Osteoblast (primary cell): ENCODE results near the gene FUS. TPM values are rescaled to one million over a fixed set of nuclear protein-coding genes. Genes with fewer than 3 reads are reported as not detected.

Source experiments
- DNase-seq: peaks from one replicate; pipeline ENCODE4 v3.0.0; 2011; ENCODE audit warnings: low spot score, mixed read lengths; ENCODE audit not compliant: insufficient read length; ENCODE audit errors: missing footprints
- H2AFZ ChIP-seq: 2 replicates; pipeline ENCODE4 v1.6.0; 2011; ENCODE audit warnings: mild to moderate bottlenecking, low read length
- H3K27ac ChIP-seq: 2 replicates; pipeline ENCODE4 v1.5.1; 2011; ENCODE audit warnings: mild to moderate bottlenecking, low read depth, low read length, moderate library complexity
- H3K27me3 ChIP-seq: 2 replicates; pipeline ENCODE4 v1.6.0; 2012; ENCODE audit warnings: mild to moderate bottlenecking, control low read depth, inconsistent platforms, low read length, moderate library complexity; ENCODE audit not compliant: insufficient read depth
- H3K36me3 ChIP-seq: 2 replicates; pipeline ENCODE4 v1.5.1; 2011; ENCODE audit warnings: mild to moderate bottlenecking, low read length, control low read depth, moderate library complexity; ENCODE audit not compliant: insufficient read depth
- H3K4me1 ChIP-seq: 2 replicates; pipeline ENCODE4 v1.5.1; 2011; ENCODE audit warnings: mild to moderate bottlenecking, low read length, control low read depth, moderate library complexity; ENCODE audit not compliant: insufficient read depth
- H3K4me2 ChIP-seq: 2 replicates; pipeline ENCODE4 v1.6.0; 2011; ENCODE audit warnings: mild to moderate bottlenecking, low read length; ENCODE audit not compliant: insufficient read depth
- H3K4me3 ChIP-seq: fragments of 200-600 bp; sonication (generic); 3 replicates; pipeline ENCODE4 v1.5.1; 2012; ENCODE audit warnings: mild to moderate bottlenecking, low read length, inconsistent platforms; ENCODE audit not compliant: insufficient read depth
- H3K79me2 ChIP-seq: 2 replicates; pipeline ENCODE4 v1.6.0; 2012; ENCODE audit warnings: mild to moderate bottlenecking, low read length, control low read depth, inconsistent platforms; ENCODE audit not compliant: insufficient read depth
- H3K9me3 ChIP-seq: 2 replicates; pipeline ENCODE4 v1.5.1; 2011; ENCODE audit warnings: low read depth, low read length, control low read depth
- H4K20me1 ChIP-seq: 2 replicates; pipeline ENCODE4 v1.6.0; 2012; ENCODE audit warnings: mild to moderate bottlenecking, low read length, control low read depth; ENCODE audit not compliant: insufficient read depth
- total RNA-seq: library from RNA; depleted of rRNA; stranded (reverse); fragments of >200 nt; gene quantifications from 2 replicates; pipeline ENCODE4 v1.2.3, GENCODE V29; 2012
- TF ChIP-seq, protein P1 (sequence below): IDR thresholded peaks from 2 replicates; pipeline ENCODE4 v1.5.1; 2011; ENCODE audit warnings: mild to moderate bottlenecking, low read depth, low read length, moderate library complexity; ENCODE audit errors: extremely low read depth

The FUS gene
- total RNA-seq, 1 donor, result 24.2 TPM

DNA sequence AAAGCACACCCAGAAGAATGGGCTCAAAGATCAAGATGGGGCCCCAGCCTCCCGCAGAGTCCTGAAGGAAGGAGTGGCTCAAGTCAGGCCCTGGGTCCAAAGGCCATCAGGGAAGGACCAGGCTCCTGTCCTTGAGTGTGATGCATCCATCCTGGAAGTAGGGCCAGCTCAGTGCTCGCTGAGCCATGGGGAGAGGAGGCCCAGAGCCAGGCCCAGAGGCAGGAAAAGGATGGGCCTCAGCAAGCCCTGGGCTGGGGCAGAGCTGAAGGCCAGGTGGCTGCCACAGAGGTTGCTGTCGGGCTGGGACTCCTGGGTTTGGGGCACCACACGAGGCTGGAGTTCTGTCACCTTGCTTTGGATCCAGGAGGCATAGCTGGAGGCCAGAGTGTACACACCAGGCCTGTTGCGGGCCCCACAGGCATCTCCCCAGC, 48.1 kb upstream of the FUS start:
- no peak overlapping the region for H3K4me3 ChIP-seq
- no peaks in the 10 kb centered on the region for H4K20me1 ChIP-seq
- TF ChIP-seq, protein P1, sequence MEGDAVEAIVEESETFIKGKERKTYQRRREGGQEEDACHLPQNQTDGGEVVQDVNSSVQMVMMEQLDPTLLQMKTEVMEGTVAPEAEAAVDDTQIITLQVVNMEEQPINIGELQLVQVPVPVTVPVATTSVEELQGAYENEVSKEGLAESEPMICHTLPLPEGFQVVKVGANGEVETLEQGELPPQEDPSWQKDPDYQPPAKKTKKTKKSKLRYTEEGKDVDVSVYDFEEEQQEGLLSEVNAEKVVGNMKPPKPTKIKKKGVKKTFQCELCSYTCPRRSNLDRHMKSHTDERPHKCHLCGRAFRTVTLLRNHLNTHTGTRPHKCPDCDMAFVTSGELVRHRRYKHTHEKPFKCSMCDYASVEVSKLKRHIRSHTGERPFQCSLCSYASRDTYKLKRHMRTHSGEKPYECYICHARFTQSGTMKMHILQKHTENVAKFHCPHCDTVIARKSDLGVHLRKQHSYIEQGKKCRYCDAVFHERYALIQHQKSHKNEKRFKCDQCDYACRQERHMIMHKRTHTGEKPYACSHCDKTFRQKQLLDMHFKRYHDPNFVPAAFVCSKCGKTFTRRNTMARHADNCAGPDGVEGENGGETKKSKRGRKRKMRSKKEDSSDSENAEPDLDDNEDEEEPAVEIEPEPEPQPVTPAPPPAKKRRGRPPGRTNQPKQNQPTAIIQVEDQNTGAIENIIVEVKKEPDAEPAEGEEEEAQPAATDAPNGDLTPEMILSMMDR, result no peak
- peaks cover 8% of the 10 kb centered on the region for H3K36me3 ChIP-seq
- H3K27me3 ChIP-seq, result peaks cover 4% of the 10 kb centered on the region
- no peaks in the 10 kb centered on the region for H3K79me2 ChIP-seq
- no peak overlapping the region for H2AFZ ChIP-seq
- no peak overlapping the region for H3K27ac ChIP-seq
- DNase-seq, result peak; percentile 61
- no peak overlapping the region for H3K4me2 ChIP-seq
- H3K4me1 ChIP-seq, result peaks cover 4% of the 10 kb centered on the region
- no peaks in the 10 kb centered on the region for H3K9me3 ChIP-seq

DNA sequence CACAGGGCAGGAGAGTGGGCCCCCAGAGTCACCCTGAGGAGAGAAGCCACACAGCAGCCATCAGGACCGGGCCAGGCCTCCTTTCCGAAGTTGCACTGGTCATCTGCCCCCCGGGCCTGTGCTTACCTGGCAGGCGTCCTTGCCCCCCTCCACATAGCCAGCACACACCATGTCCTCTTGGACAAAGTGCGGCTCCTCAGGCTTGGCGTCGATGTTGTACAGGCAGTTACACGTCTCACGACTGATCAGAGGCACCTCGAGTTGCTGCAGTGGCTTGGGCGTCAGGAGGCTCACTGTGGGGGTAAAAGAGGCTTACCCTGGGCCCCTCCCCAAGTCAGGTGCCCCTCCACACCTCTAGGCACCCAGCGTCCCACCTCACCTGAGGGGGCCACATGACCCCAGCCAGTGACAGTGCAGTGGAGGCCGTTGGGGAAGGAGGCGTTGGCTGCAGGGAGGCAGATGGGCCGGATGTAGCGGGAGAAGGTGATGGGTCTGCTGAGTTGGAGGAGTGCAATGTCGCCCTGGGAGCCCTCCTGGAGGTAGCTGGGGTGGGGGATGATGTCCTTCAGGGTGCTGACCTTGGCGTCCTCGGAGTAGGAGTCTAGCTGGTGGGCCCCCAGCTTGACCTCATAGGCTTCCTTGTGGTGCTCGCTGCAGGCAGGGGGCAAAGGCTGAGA, 47.5 kb upstream of the FUS start:
- no peak overlapping the region for H3K27ac ChIP-seq
- H3K79me2 ChIP-seq, result no peaks in the 10 kb centered on the region
- H4K20me1 ChIP-seq, result no peaks in the 10 kb centered on the region
- H3K36me3 ChIP-seq, result peaks cover 8% of the 10 kb centered on the region
- H3K27me3 ChIP-seq, result peaks cover 4% of the 10 kb centered on the region
- no peak overlapping the region for H2AFZ ChIP-seq
- TF ChIP-seq, protein P1, result no peak
- DNase-seq, result peak; percentile 53
- H3K4me1 ChIP-seq, result peaks cover 4% of the 10 kb centered on the region
- H3K4me2 ChIP-seq, result no peak overlapping the region
- H3K9me3 ChIP-seq, result no peaks in the 10 kb centered on the region
- H3K4me3 ChIP-seq, result no peak overlapping the region

DNA sequence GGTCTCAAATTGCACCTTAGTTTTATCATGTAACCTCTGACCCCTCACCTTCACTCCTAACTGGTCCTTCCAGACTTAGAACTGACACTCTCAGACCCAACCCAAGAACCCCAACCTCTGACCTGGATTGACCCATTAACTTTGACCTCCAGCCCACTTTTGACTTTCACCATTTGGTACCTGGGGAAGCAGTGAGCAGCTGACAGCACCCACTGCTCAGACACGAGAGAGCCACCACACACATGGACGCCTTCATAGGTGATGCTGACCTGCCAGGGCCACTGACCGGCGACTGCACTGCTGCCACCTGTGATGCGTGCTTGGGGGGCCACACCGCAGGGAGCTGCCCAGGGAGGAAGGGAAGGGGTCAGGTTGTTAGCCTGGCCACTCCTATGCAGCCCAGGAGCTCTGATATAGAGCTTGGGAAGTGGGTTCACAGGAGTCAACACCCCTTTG, 46.9 kb upstream of the FUS start:
- H3K4me2 ChIP-seq, result no peak overlapping the region
- peaks cover 4% of the 10 kb centered on the region for H3K4me1 ChIP-seq
- H3K79me2 ChIP-seq, result no peaks in the 10 kb centered on the region
- no peaks in the 10 kb centered on the region for H3K9me3 ChIP-seq
- H4K20me1 ChIP-seq, result no peaks in the 10 kb centered on the region
- H2AFZ ChIP-seq, result no peak overlapping the region
- TF ChIP-seq, protein P1, result no peak
- peaks cover 5% of the 10 kb centered on the region for H3K36me3 ChIP-seq
- H3K27ac ChIP-seq, result no peak overlapping the region
- peak; percentile 69 for DNase-seq
- H3K4me3 ChIP-seq, result no peak overlapping the region
- peaks cover 4% of the 10 kb centered on the region for H3K27me3 ChIP-seq

DNA sequence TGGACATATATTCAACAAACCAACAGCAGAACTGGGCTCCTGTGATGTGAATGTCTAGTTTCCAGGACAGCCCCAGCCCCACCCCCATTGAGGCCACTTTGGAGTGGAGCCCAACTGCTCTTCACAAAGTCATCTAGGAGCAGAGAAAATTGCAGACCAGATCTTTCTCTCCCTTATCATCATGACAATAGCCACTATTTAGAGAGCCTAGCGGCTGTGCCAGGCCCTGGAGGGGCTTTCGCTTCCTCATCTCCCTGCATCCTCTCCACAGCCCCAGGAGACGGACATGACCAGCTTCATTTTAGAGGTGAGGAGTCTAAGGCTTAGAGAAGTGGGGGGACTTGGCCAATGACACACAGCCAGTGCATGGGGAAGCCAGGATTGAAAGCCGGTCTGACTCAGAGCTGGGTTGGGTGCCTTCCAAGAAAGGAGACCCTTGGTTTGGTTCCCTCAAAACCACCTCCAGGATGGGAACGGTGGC, 45.8 kb upstream of the FUS start:
- H3K4me3 ChIP-seq, result no peak overlapping the region
- no peaks in the 10 kb centered on the region for H3K36me3 ChIP-seq
- H3K79me2 ChIP-seq, result no peaks in the 10 kb centered on the region
- peaks cover 4% of the 10 kb centered on the region for H3K27me3 ChIP-seq
- TF ChIP-seq, protein P1, result no peak
- H3K4me1 ChIP-seq, result peaks cover 10% of the 10 kb centered on the region
- H3K4me2 ChIP-seq, result no peak overlapping the region
- H3K27ac ChIP-seq, result no peak overlapping the region
- DNase-seq, result peak; percentile 92
- H4K20me1 ChIP-seq, result no peaks in the 10 kb centered on the region
- no peaks in the 10 kb centered on the region for H3K9me3 ChIP-seq
- no peak overlapping the region for H2AFZ ChIP-seq
